Mesenchymal stem cell (in vitro differentiated cells and primary cell): ENCODE results near the gene NEK4. TPM values are rescaled to one million over a fixed set of nuclear protein-coding genes. Genes with fewer than 3 reads are reported as not detected.

Experiments
- small RNA-seq: library from polyadenylated mRNA; stranded (forward); fragments of <200 nt; extraction: miRNeasy Mini kit (QIAGEN cat#:217004); gene quantifications from one replicate; pipeline ENCODE3, GENCODE V24; 2013; ENCODE audit warnings: low read depth

NEK4 gene

Small RNA genes within 50 kb of the gene (small RNA-seq; reads per million reads assigned to genes)
- gene AC006254.2 (not detected), gene RF00569 (3,259 reads per million, percentile 99 among the genes with 10 or more reads in this experiment), gene RF01183 (not detected), gene SNORD19 (1.7 reads per million), gene SNORD19B (not detected), gene SNORD69 (2,650 reads per million, percentile 99 among the genes with 10 or more reads in this experiment)
